GM19238 (cell line): ENCODE measurements around the gene MLH1.

Source experiments
- DNase-seq: peaks from one replicate; pipeline ENCODE4 v3.0.0; 2011; ENCODE audit warnings: low spot score; ENCODE audit not compliant: insufficient read length

MLH1 gene

DNA sequence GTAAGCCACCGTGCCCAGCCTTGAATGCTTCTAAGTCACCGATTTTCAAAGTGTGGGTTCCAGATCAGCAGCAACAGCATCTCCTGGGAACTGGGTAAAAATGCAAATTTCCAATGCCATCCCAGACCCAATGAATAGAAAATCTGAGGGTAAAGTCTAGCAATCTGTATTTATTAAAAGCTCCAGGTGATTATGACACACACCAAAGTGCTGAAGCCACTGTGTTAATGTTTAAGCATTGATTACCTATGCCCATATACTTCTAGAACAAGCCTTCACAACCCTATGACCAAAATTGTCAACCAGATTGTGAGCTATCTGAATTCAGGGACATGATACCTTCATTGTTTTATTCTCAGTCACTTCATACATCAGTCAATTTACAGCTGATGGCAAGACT, 94.6 kb downstream of the MLH1 start:
- DNase-seq, result no peak

DNA sequence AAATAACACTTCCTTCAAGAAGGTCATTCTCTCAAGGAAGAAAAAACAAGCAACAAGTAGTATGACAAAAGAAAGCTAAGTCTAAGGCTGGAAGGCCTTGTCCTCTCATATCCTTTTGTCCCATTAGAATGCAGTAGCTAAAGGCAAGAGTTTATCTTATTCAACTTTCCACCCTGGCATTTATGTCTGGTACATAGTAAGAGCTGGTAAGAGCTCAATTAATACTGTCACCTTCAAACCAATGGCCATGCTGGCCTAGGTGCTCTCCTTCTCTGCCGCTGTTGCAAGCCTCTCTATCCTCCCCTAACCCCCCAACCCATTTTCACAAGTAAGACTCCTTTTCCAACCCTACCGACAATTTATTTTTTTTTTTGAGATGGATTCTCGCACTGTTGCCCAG, 99.2 kb downstream of the MLH1 start:
- no peak for DNase-seq

GRCh38 chr3:37093481-37093880, 100.2 kb downstream of the MLH1 start:
- DNase-seq, result no peak

GRCh38 chr3:37094636-37095035, 101.3 kb downstream of the MLH1 start:
- DNase-seq, result no peak

GRCh38 chr3:37096288-37096687, 103.0 kb downstream of the MLH1 start:
- DNase-seq, result no peak

DNA sequence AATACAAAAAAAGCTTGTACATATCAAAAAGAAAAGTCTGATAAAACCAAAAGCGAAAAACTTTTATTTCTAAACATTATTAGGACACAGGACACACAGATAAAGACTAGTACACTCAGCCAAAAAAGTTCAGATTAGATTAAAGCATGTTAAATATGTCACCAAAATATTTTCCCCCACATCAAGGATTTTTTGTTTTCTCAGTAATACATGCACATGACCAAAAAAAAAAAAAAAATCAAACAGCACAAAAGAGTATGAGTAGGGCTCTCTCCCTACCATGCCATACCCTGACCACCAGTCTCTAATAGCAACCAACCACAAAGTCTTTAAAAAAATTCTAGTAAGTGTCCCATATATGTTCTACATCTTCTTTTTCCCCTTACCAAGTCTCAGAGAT, 103.7 kb downstream of the MLH1 start:
- DNase-seq, result no peak

GRCh38 chr3:37097776-37098175, 104.5 kb downstream of the MLH1 start:
- no peak for DNase-seq

- DNase-seq, result no peak
Measured at GRCh38 chr3:37098884-37099283, 105.6 kb downstream of the MLH1 start.

GRCh38 chr3:37099469-37099868, 106.2 kb downstream of the MLH1 start:
- DNase-seq, result no peak

DNA sequence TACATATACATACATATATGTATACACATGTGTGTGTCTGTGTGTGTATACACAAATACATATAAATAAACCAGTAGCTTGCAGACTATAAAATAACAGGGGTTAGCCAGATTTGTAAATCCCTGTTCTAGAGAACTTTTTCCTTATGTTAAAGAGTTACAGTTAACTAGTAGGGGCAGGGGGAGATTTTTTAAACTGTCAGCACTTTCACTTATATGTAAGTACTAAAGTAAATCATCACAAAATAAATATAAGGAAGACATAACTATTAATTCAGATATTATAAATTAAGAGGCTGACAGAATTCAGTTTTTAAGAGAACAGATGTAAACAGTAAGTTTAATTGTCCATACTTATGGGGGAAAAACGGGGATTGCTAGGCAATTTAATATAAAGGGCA, 107.1 kb downstream of the MLH1 start:
- DNase-seq, result no peak
